GM18873 (cell line): ENCODE data around the gene C17orf58.
"Not testable (repeated sequence)": the region's sequence is repeated elsewhere in the genome, so short reads cannot be mapped to it uniquely, and the experiment has no call there.

Experiments used
- ATAC-seq: cut with Tn5 transposase; IDR thresholded peaks from one replicate; pipeline ENCODE4 v1.9.1; 2021; ENCODE audit warnings: mild to moderate bottlenecking, moderate library complexity, moderate number of reproducible peaks; ENCODE audit not compliant: unreplicated experiment, low FRiP score

Gene C17orf58

GRCh38 chr17:67963145-67963572, 33.1 kb downstream of the C17orf58 start:
- not testable (repeated sequence) for ATAC-seq

- not testable (repeated sequence) for ATAC-seq
Measured at GRCh38 chr17:67962156-67962555, 34.1 kb downstream of the C17orf58 start.

- ATAC-seq: not testable (repeated sequence)
Measured at GRCh38 chr17:67960276-67960675, 36.0 kb downstream of the C17orf58 start.

DNA sequence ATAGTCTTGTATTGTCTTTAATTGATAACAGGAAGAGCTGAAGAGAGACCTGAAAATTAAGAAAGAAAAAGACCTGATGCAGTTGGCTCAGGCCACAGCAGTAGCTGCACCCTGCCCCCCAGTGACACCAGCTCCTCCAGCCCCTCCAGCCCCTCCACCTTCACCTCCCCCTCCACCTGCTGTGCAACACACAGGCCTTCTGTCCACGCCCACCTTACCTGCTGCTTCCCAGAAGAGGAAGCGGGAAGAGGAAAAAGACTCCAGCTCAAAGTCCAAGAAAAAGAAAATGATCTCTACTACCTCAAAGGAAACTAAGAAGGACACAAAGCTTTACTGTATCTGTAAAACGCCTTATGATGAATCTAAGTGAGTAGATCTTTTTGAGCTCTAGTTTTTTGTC, 36.8 kb downstream of the C17orf58 start:
- ATAC-seq: no peak

GRCh38 chr17:67950945-67951344, 45.3 kb downstream of the C17orf58 start:
- ATAC-seq: no peak

GRCh38 chr17:67947325-67947813, 48.9 kb downstream of the C17orf58 start:
- no peak for ATAC-seq

DNA sequence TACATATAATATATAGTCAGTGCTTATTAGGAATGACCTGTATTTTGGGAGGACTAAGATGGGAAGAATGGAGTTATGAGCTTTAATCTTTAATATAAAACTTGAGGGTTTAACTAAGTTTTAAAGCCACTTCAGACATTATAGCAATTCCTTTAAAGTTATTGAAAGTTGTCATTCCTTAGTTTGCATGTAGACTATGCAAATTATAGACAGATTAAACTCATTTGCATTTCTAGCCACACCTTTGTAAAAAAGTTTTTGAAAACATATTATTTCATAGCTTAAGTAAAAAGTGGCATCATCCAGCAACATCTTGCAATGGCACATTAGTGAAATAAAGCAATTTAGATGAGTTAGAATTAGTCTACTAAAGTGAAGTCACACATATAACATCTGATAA, 49.8 kb downstream of the C17orf58 start:
- no peak for ATAC-seq

- no peak for ATAC-seq
Measured at GRCh38 chr17:67944035-67944434, 52.2 kb downstream of the C17orf58 start.

DNA sequence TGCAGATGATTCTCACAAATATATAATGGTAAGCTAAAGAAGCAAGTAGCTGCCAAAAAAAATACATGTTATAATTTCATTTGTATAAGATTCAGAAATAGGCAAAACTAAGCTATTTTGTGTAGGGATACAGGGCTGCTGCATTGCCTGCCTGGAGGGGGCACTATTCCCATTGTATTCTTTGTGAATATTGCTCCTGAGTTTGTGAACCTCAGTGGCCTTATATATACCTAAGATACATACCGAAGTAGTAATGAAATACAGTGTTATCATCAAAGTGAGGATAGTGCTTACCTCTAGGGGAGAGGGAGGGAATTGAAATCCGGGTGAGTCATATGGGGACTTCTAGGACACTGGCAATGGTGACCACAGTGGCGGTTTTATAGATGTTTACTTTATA, 53.5 kb downstream of the C17orf58 start:
- no peak for ATAC-seq
